GM13976 (cell line): ENCODE results near the gene SH3BP4.

Experiments used
- DNase-seq: peaks from one replicate; pipeline ENCODE4 v3.0.0; 2012; ENCODE audit warnings: low spot score
- in situ Hi-C: fragments of 300-500 bp; cut with MboI; formaldehyde crosslinking; loops from one replicate; pipeline ENCODE4 v1.12.0; 2022; ENCODE audit warnings: low sequenced_read_pairs, mixed read lengths, inconsistent platforms; ENCODE audit not compliant: unreplicated experiment
- TF ChIP-seq, protein P1 (sequence below): IDR thresholded peaks from 2 replicates; pipeline ENCODE4 v1.5.1; 2012; ENCODE audit warnings: borderline replicate concordance, mild to moderate bottlenecking; ENCODE audit not compliant: insufficient read depth; ENCODE audit errors: extremely low read depth, missing control alignments, control extremely low read depth

Gene SH3BP4

DNA sequence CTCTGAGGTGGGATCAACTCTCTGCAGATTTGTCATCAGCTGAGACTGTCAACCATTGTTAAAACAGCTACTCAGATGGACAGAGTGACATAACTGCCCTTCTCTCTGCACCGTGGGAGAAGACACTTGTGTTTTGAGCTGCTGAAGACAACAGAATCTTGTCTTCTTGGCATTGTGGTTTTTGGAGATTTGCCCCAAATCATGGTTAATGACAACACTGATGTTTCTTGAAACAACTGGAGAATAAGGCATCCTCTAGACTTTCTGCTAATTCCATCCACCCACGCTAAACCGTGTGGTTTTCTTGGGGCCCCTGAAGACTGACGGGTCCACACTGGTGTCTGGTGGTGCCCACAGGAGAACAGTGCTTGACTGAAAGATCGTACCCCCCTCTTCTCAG lies 39.5 kb downstream of the SH3BP4 start:
- in situ Hi-C loops: no loop called here
- TF ChIP-seq, protein P1, sequence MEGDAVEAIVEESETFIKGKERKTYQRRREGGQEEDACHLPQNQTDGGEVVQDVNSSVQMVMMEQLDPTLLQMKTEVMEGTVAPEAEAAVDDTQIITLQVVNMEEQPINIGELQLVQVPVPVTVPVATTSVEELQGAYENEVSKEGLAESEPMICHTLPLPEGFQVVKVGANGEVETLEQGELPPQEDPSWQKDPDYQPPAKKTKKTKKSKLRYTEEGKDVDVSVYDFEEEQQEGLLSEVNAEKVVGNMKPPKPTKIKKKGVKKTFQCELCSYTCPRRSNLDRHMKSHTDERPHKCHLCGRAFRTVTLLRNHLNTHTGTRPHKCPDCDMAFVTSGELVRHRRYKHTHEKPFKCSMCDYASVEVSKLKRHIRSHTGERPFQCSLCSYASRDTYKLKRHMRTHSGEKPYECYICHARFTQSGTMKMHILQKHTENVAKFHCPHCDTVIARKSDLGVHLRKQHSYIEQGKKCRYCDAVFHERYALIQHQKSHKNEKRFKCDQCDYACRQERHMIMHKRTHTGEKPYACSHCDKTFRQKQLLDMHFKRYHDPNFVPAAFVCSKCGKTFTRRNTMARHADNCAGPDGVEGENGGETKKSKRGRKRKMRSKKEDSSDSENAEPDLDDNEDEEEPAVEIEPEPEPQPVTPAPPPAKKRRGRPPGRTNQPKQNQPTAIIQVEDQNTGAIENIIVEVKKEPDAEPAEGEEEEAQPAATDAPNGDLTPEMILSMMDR: no peak
- DNase-seq: no peak

DNA sequence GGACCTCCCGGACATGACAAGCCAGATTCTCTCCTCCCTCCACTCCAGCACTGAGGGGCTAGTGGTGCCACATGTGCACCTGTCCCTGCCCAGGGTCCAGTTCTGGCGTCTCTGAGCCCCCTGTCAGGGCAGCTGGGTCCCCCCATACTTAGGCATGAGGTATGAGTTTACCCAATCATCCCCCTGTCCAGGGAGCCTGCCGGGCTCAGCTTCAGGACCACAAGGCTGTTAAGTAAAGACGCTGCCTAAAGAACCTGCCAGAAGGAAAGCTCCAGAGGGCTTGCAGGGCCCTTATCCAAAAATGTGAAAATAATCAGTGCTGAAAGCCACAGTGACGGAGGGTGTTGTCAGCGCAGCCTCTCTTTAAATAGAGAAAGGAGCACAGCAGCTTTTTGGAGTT lies 40.0 kb downstream of the SH3BP4 start:
- TF ChIP-seq, protein P1: no peak
- no peak for DNase-seq
- in situ Hi-C loops: no loop called here

DNA sequence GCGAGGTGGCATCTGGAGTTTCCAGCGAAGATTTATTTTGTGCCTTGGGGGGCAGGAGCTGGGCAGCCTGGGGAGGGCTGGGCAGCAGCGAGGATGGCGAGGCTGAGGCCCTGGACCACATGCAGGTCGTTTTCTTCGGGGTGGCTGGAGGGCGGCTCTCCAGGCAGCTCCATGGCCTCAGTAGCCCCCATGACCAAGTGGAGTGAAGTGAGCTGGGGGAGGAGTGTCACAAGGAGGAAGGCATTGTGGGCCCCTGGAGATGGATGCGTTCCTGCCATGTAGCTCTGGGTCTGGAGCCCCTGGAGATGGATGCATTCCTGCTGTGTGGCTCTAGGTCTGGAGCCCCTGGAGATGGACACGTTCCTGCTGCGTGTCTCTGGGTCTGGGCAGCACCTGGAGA lies 40.4 kb downstream of the SH3BP4 start:
- in situ Hi-C loops: no loop called here
- no peak for DNase-seq
- TF ChIP-seq, protein P1: no peak

DNA sequence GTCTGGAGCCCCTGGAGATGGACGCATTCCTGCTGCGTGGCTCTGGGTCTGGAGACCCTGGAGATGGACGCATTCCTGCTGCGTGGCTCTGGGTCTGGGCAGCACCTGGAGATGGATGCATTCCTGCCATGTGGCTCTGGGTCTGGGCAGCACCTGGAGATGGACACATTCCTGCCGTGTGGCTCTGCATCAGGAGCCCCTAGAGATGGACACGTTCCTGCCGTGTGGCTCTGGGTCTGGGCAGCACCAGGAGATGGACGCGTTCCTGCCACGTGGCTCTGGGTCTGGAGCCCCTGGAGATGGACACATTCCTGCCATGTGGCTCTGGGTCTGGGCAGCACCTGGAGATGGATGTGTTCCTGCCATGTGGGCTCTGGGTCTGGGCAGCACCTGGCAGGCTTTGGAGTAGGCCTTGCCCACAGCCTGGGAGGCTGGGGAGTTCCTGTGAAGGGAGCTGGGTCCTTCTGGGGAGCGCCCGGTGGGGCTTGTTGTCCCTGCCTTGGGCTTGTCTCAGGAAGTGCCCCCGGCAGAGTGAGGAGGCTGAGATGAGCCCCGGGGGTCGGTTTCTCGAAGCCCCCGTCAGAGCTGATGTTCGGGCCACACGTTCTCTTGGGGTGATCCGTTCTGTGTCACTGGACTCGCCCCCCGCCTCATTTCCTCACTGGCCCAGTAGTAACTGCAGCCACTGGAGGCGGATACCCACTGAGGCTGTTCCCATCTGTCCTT lies 41.0 kb downstream of the SH3BP4 start:
- in situ Hi-C loops: no loop called here
- no peak for DNase-seq

DNA sequence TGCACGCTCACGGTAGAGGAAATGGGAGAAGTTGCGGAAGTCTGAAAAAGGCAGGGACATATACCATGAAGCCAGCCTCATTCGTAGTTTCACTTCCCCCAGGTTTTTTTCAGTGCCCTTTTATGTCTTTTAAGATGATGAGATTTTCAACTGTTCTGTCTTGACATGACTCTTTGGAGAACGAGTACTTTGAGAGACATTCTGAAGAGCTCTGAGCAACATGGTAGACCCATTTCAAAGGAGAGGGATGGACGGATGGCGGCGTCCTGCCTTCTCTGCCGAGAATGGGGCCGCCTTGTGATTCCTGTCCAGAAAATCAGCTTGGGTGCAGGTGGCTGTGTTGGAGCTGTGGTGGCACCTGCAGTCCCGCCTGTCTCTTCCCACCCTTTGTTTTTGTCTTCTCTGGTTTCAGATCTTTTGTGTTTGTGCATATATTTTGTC lies 41.7 kb downstream of the SH3BP4 start:
- DNase-seq: no peak
- TF ChIP-seq, protein P1: no peak
- in situ Hi-C loops: no loop called here

More for the DNA sequence above, 41.0 kb downstream of the SH3BP4 start:
- TF ChIP-seq, protein P1: no peak

DNA sequence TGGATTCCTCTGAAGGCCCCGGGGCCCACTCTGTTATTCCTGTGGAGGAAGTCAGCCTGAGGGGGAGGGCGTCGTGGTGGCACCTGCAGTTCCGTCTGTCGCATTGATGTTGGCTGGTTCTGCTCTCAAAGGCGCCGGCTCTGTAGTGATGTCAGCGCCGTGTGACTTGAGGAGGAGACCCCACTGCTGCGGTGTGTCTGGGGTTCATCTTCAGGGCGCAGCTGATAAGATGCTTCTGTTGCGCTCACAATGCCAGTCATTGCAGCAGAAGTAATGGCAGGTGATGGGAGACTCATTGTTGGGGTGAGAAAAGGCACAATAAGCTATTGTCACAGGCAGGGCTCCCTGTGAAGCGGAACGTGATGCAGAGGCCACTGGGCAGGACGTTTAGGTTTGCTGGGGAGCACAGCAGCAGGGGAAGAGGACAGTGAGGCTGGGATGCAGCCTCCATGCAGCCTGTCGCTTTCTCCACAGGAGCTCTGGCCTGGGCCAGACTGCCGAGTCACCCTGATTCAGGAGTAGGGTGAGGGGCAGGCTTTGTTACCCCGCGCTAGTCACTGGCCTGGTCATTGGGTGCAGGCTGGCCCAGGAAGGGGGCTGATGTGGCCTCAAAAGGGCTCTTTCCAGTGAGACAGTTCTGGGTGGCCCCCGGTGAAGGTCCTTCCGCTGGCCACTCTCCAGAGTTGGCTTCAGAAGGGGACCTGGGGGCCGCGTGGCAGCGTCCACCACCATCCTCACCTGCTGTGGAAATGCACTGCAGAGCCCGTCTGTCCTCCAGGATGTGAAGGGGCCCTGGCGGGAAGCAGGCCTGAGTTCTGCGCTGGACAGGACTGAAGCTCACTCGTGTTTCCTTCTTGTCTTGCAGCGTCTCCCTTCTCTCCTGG lies 42.9 kb downstream of the SH3BP4 start:
- in situ Hi-C loops: no loop called here
- no peak for DNase-seq
- TF ChIP-seq, protein P1: no peak
